ENCODE measurements around the gene ZFYVE21.

The ZFYVE21 gene

GRCh38 chr14:103692159-103692558 lies 23.5 kb upstream of the ZFYVE21 start:
- no peak for DNase-seq (ENCODE audit: low spot score)
- Histone ChIP-seq H3K27ac (no peak overlapping the region), H3K4me3 (no peak overlapping the region)
- TF ChIP-seq CTCF (IDR thresholded peaks at IDR 0.05) = no peak

- H3K27ac ChIP-seq = no peak overlapping the region
- no peak overlapping the region for H3K4me3 ChIP-seq
- no peak for TF ChIP-seq CTCF (IDR thresholded peaks at IDR 0.05)
- DNase-seq (ENCODE audit: low spot score) = no peak
Observed at GRCh38 chr14:103692871-103693270, 22.7 kb upstream of the ZFYVE21 start.

GRCh38 chr14:103693515-103693914 lies 22.1 kb upstream of the ZFYVE21 start:
- H3K4me3 ChIP-seq = no peak overlapping the region
- no peak for DNase-seq (ENCODE audit: low spot score)
- no peak overlapping the region for H3K27ac ChIP-seq
- no peak for TF ChIP-seq CTCF (IDR thresholded peaks at IDR 0.05)

- Histone ChIP-seq H3K27ac (no peak overlapping the region), H3K4me3 (no peak overlapping the region)
- no peak for DNase-seq (ENCODE audit: low spot score)
- TF ChIP-seq CTCF (IDR thresholded peaks at IDR 0.05) = no peak
Observed at GRCh38 chr14:103694572-103695026, 21.0 kb upstream of the ZFYVE21 start.

GRCh38 chr14:103695296-103696069 lies 20.1 kb upstream of the ZFYVE21 start:
- no peak for DNase-seq (ENCODE audit: low spot score)
- H3K4me3 ChIP-seq = no peak overlapping the region
- H3K27ac ChIP-seq = peak overlapping the region in 1 of 2 donors; percentile 31
- TF ChIP-seq CTCF (IDR thresholded peaks at IDR 0.05) = no peak

GRCh38 chr14:103696070-103696402 lies 19.6 kb upstream of the ZFYVE21 start:
- H3K27ac ChIP-seq = peak overlapping the region; percentile 38 to 81
- TF ChIP-seq CTCF (IDR thresholded peaks at IDR 0.05) = no peak
- peak overlapping the region; percentile 47 for H3K4me3 ChIP-seq
- no peak for DNase-seq (ENCODE audit: low spot score)

- no peak for TF ChIP-seq CTCF (IDR thresholded peaks at IDR 0.05)
- Histone ChIP-seq H3K27ac (peak overlapping the region; percentile 38 to 81), H3K4me3 (peak overlapping the region; percentile 47)
- no peak for DNase-seq (ENCODE audit: low spot score)
Observed at GRCh38 chr14:103696466-103697071, 19.0 kb upstream of the ZFYVE21 start.

Measured in coronary artery (tissue), 2 donors.